ENCODE results near the gene PLET1.

Gene PLET1

GRCh38 chr11:112237451-112237850 lies 23.2 kb downstream of the PLET1 start:
- no peak for DNase-seq

- no peak for DNase-seq
These were observed 24.8 kb downstream of the PLET1 start for GRCh38 chr11:112235750-112236390.

GRCh38 chr11:112231952-112232351 lies 28.7 kb downstream of the PLET1 start:
- no peak for DNase-seq

GRCh38 chr11:112229746-112230433 lies 30.8 kb downstream of the PLET1 start:
- no peak for DNase-seq

- no peak for DNase-seq
These were observed 31.5 kb downstream of the PLET1 start for GRCh38 chr11:112229159-112229558.

GRCh38 chr11:112228706-112229105 lies 32.0 kb downstream of the PLET1 start:
- no peak for DNase-seq

- no peak for DNase-seq
These were observed 33.2 kb downstream of the PLET1 start for GRCh38 chr11:112227471-112227870.

GRCh38 chr11:112226831-112227401 lies 33.7 kb downstream of the PLET1 start:
- DNase-seq: no peak

GRCh38 chr11:112226062-112226830 lies 34.4 kb downstream of the PLET1 start, which contains the start of gene PTS:
Gene PTS, plus strand, starts transcription at chr11:112226428. Its CDS starts 16 bp downstream, at chr11:112226444.
- peak; percentile 90 for DNase-seq

- no peak for DNase-seq
These were observed 35.0 kb downstream of the PLET1 start for GRCh38 chr11:112225753-112226061.

GRCh38 chr11:112223754-112224532 lies 36.7 kb downstream of the PLET1 start:
- no peak for DNase-seq

- DNase-seq: no peak
These were observed 37.5 kb downstream of the PLET1 start for GRCh38 chr11:112223121-112223520.

- DNase-seq: no peak
These were observed 38.4 kb downstream of the PLET1 start for GRCh38 chr11:112222303-112222702.

- no peak for DNase-seq
These were observed 39.3 kb downstream of the PLET1 start for GRCh38 chr11:112221274-112221835.

- DNase-seq: no peak
These were observed 41.0 kb downstream of the PLET1 start for GRCh38 chr11:112219476-112220232.

GRCh38 chr11:112216561-112217105 lies 44.0 kb downstream of the PLET1 start:
- DNase-seq: no peak

- DNase-seq: no peak
These were observed 45.0 kb downstream of the PLET1 start for GRCh38 chr11:112215621-112216020.

GRCh38 chr11:112213753-112214152 lies 46.9 kb downstream of the PLET1 start:
- DNase-seq: no peak

- no peak for DNase-seq
These were observed 48.0 kb downstream of the PLET1 start for GRCh38 chr11:112212710-112213109.

- no peak for DNase-seq
These were observed 48.4 kb downstream of the PLET1 start for GRCh38 chr11:112212290-112212689.

- DNase-seq: no peak
These were observed 49.1 kb downstream of the PLET1 start for GRCh38 chr11:112211536-112211935.

All from activated CD8-positive, alpha-beta memory T cell treated with anti-CD3 and anti-CD28 coated beads, Interleukin-2, amount 50 U/mL, for 48 hours (primary cell).